Testis (tissue), 3 donors: ENCODE measurements around the gene NEDD9. TPM values are rescaled to one million over a fixed set of nuclear protein-coding genes. Genes with fewer than 3 reads are reported as not detected.

Experiments used
- DNase-seq: peaks from one replicate; pipeline ENCODE4 v3.0.0-alpha.2; 2019
- H3K27ac ChIP-seq, 2 donors: fragments of 200-600 bp; sonication (generic); one replicate each; pipeline ENCODE4 v1.5.1; 2019
- H3K27me3 ChIP-seq: fragments of 200-600 bp; sonication (generic); one replicate; pipeline ENCODE4 v1.5.1; 2019
- H3K36me3 ChIP-seq: fragments of 200-600 bp; sonication (generic); one replicate; pipeline ENCODE4 v1.5.1; 2017; ENCODE audit warnings: low read depth; ENCODE audit errors: missing control alignments
- H3K4me1 ChIP-seq: fragments of 200-600 bp; sonication (generic); one replicate; pipeline ENCODE4 v1.5.1; 2019
- H3K4me3 ChIP-seq, 2 donors: fragments of 200-600 bp; sonication (generic); one replicate each; pipeline ENCODE4 v1.5.1; 2017 to 2019
- H3K9me3 ChIP-seq: fragments of 200-600 bp; sonication (generic); one replicate; pipeline ENCODE4 v1.5.1; 2017
- POLR2A ChIP-seq: fragments of 450-650 bp; IDR thresholded peaks from one replicate; pipeline ENCODE4 v1.6.1; 2017; ENCODE audit warnings: antibody characterized with exemption, mild to moderate bottlenecking, moderate library complexity
- WGBS, 2 donors: methylation state at CpG; one replicate each; pipeline ENCODE4 v1.1.5; 2018; 5-methylcytosine and 5-hydroxymethylcytosine counted together
- intact Hi-C: fragments of 100-400 bp; cut with DNase I; formaldehyde crosslinking; loops from one replicate; pipeline ENCODE4 v1.15.1; 2023; ENCODE audit warnings: low total_unique reads
- polyA plus RNA-seq: library from polyadenylated mRNA; stranded (reverse); fragments of 350-450 nt; fragmentation: Illumina TruSeq; extraction: RNeasy Lipid Tissue Mini Kit (QIAGEN cat#74804); gene quantifications from one replicate; pipeline ENCODE4 v1.2.3, GENCODE V29; 2014; ENCODE audit warnings: low read depth, low replicate concordance; ENCODE audit not compliant: insufficient read depth
- total RNA-seq, 2 donors: library from RNA; depleted of rRNA; stranded (reverse); fragments of >200 nt; gene quantifications; one replicate each; pipeline ENCODE4 v1.2.3, GENCODE V29; 2016
- TF ChIP-seq, protein P1 (sequence below), 3 experiments: fragments of 450-650 bp in 2 of 3; fragments of 200-600 bp in 1 of 3; sonication (generic) in 1 of 3; IDR thresholded peaks; one replicate each; pipeline ENCODE4 v1.5.1; 2016 to 2019; ENCODE audit warnings: antibody characterized with exemption in 3 of 3, mild to moderate bottlenecking in 2 of 3, moderate library complexity in 1 of 3

NEDD9 gene
- total and polyA plus RNA-seq, 3 donors from 2014 or later = 21.0 to 67.0 (median 31.8) TPM

DNA sequence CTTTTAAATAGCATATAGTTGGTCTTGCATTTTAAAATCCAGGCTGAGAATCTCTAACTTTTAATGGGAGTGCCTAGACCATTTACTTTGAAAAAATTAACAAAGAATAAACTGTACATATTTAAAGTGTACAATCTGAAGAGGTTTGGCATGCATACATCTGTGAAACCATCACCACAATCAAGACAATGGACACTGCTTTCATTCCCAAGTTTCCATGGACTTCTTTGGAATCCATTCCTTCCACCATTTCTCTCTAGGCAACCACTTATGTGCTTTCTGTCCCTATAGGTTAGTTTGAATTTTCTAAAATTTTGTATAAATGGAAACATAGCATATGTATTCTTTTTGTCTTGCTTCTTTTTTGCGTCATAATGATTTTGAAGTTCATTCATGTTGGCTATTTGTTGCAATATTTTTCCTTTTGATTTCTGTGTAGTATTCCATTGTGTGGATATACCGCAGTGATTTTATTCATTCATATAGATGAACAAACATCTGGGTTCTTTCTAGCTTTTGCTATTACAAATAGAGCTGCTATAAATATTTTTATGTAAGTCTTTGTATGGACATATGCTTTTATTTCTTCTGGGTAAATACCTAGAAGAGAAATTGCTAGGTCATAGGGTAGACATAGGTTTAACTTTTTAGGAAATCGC lies 50.9 kb downstream of the NEDD9 start:
- TF ChIP-seq, protein P1, sequence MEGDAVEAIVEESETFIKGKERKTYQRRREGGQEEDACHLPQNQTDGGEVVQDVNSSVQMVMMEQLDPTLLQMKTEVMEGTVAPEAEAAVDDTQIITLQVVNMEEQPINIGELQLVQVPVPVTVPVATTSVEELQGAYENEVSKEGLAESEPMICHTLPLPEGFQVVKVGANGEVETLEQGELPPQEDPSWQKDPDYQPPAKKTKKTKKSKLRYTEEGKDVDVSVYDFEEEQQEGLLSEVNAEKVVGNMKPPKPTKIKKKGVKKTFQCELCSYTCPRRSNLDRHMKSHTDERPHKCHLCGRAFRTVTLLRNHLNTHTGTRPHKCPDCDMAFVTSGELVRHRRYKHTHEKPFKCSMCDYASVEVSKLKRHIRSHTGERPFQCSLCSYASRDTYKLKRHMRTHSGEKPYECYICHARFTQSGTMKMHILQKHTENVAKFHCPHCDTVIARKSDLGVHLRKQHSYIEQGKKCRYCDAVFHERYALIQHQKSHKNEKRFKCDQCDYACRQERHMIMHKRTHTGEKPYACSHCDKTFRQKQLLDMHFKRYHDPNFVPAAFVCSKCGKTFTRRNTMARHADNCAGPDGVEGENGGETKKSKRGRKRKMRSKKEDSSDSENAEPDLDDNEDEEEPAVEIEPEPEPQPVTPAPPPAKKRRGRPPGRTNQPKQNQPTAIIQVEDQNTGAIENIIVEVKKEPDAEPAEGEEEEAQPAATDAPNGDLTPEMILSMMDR (IDR thresholded peaks at IDR 0.05) = no peak
- TF ChIP-seq POLR2A = no peak
- no peaks in the 10 kb centered on the region for H3K9me3 ChIP-seq
- intact Hi-C loops = no loop called here
- DNase-seq = no peak
- no peaks in the 10 kb centered on the region for H3K4me1 ChIP-seq
- H3K36me3 ChIP-seq = no peaks in the 10 kb centered on the region
- H3K27ac ChIP-seq = no peak overlapping the region
- 93 to 99% methylated on average over 3 of the region's 3 CpGs for WGBS, 2 donors
- H3K27me3 ChIP-seq = no peaks in the 10 kb centered on the region
- H3K4me3 ChIP-seq = no peak overlapping the region

DNA sequence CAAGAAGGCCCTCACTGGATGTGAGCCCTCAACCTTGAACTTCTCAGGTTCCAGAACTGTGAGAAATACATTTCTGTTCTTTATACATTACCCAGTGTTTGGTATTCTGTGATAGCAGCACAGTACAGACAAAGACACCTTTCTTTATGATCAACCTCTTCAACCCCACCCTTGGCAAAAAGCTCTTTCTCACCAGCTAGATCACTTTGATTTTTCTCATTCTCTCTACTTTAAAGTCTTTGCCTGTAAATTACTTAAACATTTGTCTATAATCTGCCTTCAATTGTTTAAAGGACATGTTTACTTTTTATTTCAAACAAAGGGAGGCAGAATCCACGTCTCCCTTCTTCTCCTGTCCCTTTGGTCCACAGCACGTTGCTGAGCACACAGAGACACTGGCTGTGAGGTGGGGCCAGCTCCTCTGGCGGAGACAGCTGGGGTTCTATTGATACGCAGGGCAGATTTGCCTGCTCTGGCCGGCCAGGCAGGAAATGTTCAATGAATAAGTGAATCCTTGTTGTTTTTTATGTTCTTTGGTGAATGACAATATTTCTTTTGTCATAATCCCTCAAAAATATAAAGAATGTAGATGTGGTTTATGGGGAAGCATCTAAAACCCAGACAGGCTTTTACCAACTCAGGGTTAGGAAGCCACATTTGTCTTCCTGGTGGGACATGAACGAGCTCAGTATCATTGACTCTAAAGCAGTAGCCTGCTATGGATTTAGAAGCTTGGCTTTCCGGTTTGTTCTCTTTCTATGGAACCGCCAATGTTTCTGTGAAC lies 52.9 kb downstream of the NEDD9 start:
- 75 to 80% methylated on average over 8 of the region's 8 CpGs for WGBS, 2 donors
- intact Hi-C loops = no loop called here

DNA sequence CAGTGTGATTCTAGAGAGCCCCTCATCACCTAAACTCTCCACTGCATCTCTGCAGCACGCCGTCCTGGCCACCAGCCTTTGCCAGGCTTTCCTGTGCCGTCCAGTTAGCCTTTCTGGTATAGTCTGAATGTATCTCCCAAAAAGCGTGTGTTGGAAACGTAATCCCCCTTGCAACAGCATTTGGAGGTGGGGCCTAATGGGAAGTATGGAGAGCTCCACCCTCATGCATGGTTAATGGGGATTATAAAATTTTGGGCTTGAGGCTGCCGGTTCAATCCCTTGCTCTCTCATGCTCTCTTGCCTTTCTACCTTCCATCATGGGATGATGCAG lies 53.4 kb downstream of the NEDD9 start:
- DNase-seq = no peak

More for the DNA sequence above, 52.9 kb downstream of the NEDD9 start:
- DNase-seq = no peak
- H3K27me3 ChIP-seq = no peaks in the 10 kb centered on the region
- H3K9me3 ChIP-seq = no peaks in the 10 kb centered on the region
- H3K4me3 ChIP-seq = no peak overlapping the region
- TF ChIP-seq, protein P1 (IDR thresholded peaks at IDR 0.05) = no peak
- no peak for TF ChIP-seq POLR2A
- H3K27ac ChIP-seq = no peak overlapping the region
- H3K4me1 ChIP-seq = no peaks in the 10 kb centered on the region
- no peaks in the 10 kb centered on the region for H3K36me3 ChIP-seq

DNA sequence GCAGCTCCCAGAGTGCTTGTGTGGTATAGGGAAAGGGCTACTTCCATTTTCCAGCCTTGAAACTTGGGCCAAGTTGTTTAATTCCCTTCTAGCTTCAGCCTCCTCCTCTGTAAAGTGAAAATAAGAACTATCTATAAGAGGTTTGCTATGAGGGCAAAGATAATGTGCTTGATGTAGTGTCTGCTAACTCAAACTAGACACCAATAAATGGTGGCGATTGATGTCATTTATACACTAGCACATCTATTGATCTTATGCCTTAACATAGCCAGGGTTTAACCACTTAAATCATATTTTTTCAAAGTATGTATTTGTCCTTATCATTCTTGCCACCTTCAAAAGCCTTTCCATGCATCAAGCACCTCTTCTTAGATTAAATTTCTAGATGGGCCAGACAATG lies 55.2 kb downstream of the NEDD9 start:
- WGBS, 2 donors = 100% methylated on average over 1 of the region's 1 CpG
- intact Hi-C loops = no loop called here
- H3K4me3 ChIP-seq = no peak overlapping the region

More for the DNA sequence above, 53.4 kb downstream of the NEDD9 start:
- Histone ChIP-seq H3K4me3 (no peak overlapping the region), H3K4me1 (no peaks in the 10 kb centered on the region), H3K9me3 (no peaks in the 10 kb centered on the region), H3K27me3 (no peaks in the 10 kb centered on the region), H3K27ac (no peak overlapping the region), H3K36me3 (no peaks in the 10 kb centered on the region)
- TF ChIP-seq POLR2A = no peak
- TF ChIP-seq, protein P1 (IDR thresholded peaks at IDR 0.05) = no peak
- 61 to 63% methylated on average over 6 of the region's 6 CpGs for WGBS, 2 donors
- intact Hi-C loops = no loop called here

More for the DNA sequence above, 55.2 kb downstream of the NEDD9 start:
- Histone ChIP-seq H3K27ac (no peak overlapping the region), H3K36me3 (no peaks in the 10 kb centered on the region), H3K27me3 (no peaks in the 10 kb centered on the region), H3K9me3 (no peaks in the 10 kb centered on the region), H3K4me1 (peaks cover 6% of the 10 kb centered on the region)
- TF ChIP-seq, protein P1 (IDR thresholded peaks at IDR 0.05) = no peak
- TF ChIP-seq POLR2A = no peak
- no peak for DNase-seq
